Measurements from ENCODE around the gene CHST14. TPM values are rescaled to one million over a fixed set of nuclear protein-coding genes. Genes with fewer than 3 reads are reported as not detected.

The CHST14 gene
- total RNA-seq, 1 donor from 2014 or later, result 11.7 TPM

DNA sequence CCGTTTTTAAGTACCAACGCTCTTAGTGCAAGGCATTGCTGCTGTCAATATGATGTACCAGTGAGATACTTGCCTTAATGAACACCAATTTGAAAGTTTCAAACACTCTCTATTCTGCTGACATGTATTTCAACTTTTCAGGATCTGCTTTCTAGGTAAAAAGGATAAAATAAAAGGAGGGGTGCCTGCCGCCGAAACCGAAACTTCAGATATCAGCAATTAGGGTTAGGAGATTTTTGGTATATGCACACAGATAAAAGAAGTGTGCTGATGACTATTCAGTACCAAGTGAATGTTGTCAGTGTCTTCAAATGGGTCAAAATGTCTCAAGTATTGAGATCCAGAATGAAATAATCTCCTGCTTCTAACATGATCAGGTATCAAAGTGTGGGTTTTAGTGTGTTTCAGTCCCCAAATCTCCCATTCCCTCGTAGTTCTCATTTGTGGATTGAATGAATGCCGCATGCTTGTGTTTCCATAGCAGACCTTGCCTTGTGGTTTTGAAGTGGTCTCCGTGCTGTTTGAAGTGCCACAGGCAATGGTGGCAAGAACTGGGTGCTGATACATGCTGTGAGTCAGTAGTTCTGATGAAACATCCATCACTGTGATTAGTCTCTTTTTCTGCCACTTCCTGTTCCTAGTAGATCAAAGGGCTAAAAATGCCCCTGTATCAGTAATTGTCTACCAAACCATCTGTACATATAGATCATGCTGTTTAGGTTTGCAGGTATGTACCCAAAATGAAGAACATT lies 22.5 kb downstream of the CHST14 start:
- DNase-seq, result no peak

DNA sequence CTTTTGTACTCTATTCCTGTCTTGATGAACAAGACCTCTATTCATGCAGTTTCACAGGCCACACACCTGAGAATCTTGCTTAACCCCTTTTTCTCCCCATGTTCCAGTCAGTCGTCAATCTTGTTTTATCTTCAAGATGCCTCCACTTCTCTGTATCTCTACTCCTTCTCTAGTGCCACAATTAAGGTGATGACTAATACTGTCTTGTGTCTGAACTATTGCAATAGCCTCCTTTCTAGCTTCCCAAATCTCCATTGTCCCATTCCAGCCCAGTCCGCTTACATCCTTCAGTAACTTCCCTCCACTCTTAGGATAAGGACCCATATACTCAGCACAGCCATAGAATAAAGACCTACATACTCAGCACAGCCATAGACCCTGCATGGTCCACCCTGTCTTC lies 24.7 kb downstream of the CHST14 start:
- no peak for DNase-seq

DNA sequence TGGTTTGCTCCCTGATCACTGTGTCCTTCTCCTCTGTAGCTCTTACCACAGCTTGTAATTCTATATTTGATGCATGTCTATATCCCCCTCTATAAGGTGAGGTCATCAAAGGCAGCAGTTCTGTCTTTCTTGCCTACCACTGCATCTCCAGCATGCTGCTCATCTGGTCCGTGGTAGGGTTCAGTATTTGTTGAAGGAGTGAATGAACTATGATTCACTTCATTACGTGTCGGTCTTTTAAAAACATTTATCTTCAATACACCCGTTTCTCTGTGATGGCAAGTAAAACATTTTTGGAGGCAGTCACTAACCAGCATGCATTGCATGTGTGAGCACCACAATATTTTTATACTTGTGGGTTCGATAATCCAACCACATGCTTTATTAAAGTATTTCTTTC lies 27.6 kb downstream of the CHST14 start:
- no peak for DNase-seq

DNA sequence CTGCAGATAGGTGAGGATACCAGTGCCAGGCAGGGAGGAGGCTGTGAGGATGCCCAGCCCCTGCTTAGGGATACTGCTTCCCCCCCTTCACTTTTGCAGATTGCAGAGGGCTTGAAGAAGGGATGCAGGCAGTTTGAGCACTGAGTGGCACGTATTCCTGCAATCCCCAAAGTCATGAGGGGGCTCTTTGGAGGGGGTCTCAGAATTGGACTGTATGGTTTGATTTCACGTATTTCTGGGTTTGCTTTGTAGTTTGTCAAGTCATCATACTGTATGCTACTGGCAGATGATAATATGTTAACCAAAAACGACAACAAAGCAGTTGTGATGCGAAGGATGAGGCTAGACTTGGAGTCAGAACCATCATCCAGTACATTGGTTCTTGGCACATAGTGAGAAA lies 28.1 kb downstream of the CHST14 start:
- no peak for DNase-seq

DNA sequence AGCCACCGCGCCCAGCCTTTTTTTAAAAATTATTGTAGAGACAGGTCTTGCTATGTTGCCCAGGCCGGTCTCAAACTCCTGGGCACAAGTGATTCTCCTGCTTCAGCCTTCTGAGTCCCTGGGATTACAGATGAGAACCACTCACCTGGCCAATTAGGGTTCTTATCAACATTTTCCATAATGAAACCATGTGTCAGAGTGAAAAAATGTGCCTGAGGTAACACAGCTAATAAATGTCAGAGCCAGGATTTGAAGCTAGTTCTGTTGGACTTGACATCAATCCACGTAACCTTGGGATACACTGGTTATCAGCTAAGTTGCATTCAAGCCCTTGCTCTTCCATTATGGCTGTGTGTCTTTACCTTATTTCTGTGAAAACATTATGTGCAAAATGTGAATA lies 29.1 kb downstream of the CHST14 start:
- DNase-seq, result no peak

DNA sequence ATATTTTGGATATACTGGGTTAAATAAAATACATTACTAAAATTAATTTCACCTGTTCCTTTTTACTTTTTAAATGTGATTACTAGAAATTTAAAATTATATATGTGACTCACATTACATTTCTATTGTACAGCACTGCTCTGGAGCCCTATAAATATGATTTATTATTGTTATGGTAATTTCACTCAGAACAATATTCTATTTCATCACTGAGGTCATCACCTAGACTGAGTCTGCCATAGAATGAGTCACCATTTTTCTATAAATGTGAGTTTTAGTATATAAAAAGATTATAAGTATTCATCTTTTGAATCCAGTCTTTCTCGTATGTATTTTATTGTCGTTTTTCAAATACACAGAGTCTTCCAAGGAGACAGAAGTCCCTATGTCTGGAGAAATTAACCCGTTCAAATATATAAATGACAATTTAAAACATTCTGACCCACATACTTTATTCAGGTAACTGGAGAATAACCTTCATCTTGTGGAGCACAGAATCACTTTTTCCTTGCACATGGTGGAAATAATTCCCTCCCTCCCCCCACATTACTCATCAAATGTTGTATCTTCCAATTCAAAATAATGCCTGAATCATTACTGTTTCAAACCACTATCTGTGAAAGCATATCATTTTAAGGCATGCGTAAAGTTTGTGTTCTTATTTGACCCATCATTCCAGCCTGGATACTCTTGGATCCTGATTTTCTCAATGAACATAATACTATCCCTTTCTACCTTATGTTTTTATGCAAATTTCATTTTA lies 30.0 kb downstream of the CHST14 start:
- DNase-seq, result peak; percentile 20

DNA sequence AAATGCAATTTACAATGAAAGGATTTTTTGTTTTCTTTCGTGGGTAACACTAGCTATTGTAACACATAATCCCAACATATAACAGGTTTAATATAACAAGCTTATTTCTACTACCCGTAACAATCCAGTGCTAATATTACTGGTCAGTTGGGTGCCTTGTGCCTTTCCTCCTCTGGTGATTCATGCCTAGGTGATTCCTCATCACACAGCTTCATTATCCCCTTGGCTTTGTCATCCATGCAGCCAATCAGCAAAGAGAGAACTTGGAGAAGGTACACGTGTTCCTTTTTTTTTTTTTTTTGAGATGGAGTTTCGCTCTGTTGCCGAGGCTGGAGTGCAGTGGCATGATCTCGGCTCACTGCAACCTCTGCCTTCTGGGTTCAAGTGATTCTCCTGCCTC lies 30.7 kb downstream of the CHST14 start:
- no peak for DNase-seq

DNA sequence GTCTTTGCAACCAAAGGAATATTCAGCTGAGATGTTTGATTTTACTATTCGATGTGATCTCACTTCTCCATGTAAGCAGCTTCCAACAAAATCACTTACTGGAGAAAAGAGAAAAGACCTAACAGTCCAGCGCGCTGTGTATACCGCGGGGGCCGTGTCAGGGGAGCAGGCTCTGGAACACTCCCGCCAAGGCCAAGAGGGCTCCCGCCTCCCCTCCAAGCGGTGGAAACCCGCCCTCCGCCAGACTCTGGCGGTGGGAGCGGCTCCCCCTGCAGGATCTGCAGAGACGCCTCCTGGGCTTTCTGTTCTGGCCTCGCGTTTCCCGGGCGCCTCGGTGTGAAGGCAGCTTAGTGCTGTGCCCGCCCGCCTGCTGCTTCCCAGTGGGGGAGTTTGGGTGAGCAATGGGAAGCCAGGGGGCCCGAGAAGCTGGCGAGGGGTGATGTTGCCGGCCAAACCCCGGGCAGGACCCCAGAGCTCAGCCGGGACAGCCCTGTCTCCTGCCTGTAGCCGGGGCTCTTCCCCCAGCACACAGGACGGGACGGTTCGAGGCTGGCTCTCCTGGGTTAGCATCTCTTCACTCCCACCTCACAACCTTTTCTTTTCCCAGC lies 36.3 kb downstream of the CHST14 start:
- DNase-seq, result peak; percentile 74

DNA sequence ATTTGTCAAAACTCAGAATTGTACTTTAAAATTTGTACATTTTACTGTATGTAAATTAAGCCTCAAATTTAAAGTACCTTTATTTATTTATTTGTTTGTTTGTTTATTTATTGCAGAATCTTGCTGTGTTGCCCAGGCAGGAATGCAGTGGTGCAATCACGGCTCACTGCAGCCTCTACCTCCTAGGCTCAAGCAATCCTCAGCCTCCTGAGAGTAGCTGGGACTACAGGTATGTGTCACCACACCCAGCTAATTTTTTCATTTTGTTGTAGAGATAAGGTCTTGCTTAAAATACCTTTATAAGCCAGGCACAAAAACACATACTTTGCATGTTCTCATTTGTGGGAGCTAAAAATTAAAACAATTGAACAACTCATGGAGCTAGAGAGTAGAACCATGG lies 37.4 kb downstream of the CHST14 start:
- no peak for DNase-seq

DNA sequence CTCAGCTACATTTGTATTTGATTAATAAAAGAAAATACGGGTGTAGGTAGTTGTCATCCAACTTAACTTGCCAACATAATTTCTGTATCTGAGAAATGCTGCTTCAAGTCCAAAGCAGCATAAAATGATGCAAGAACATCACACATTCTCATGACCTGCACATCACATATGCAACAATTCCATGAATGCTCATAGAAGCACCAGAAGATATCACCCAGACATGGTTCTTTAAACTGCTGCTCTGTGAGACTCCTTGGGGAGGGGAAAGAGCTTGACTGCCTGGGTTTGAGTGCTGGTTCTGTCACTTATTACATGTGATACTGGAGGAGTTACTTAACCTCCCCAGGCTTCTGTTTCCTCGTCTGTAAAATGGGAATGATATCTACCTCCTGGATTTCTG lies 39.4 kb downstream of the CHST14 start:
- no peak for DNase-seq

DNA sequence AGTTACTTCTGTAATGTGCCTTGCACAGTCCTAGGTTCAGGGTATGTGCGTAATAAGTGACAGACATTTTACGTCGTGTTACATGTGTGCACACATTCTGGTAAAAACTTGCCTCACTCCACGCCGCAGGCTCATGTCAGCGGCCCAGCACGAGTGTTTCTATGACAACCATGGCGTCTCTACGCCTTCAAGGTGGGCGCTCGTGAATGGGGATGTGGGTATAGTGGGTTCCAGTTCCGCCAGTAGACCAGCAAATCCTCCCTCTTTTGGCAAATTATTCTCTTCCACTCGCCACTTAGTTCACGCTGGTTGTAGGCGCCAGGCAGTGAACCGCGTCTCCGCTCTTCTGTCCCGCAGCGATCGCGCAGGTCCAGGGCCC lies 40.3 kb downstream of the CHST14 start:
- no peak for DNase-seq

DNA sequence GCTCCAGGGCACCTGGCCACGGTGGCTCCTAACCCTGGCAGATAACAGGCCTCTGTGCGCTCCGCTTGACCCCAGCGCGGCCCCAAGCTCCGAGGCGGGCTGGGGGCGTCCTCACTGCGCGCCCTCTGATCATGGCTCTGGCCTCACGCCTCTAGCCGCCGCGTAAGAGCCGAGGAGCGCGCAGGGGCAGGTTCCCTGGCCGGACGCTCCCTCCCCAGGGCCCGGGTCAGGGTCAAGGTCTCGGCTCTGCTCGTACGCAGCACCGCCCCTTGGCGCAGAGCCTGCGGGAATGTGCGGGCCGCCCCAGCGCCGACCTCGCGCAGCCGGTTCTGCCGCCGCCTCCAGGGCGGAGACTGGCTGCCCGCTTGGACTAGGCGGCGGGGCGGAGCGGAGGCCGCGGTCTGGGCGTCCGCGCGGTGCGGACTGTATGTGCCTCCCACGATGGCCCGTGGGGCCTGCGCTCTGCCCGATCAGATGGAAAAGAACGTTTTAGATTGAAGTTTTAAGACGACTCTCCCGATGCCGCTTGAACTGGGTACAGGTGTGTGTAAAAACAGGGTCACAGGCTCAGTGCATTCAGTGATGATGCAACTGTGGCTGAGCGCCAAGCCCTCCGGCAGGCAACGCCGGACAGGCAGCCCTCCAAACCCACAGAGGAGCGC lies 40.8 kb downstream of the CHST14 start:
- DNase-seq, result peak; percentile 56

DNA sequence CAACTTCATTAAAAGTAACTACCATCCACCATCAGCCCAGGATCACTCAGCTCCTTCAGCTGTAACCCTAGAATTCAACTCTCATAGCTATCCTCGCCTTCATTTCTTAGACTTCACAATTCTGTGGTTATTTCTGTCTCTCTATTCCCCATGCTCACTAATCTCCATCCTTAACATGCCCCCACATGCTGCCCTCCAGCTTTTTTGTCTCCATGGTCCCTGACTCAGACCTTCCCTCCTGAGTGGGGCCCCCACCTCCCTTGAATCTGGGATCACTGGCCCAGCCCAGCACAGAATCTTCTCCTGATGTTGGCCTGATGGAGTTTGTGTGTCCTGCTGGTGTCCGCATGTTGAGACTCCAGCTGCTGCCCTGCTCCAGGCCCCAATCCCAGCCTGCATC lies 41.7 kb downstream of the CHST14 start:
- no peak for DNase-seq

DNA sequence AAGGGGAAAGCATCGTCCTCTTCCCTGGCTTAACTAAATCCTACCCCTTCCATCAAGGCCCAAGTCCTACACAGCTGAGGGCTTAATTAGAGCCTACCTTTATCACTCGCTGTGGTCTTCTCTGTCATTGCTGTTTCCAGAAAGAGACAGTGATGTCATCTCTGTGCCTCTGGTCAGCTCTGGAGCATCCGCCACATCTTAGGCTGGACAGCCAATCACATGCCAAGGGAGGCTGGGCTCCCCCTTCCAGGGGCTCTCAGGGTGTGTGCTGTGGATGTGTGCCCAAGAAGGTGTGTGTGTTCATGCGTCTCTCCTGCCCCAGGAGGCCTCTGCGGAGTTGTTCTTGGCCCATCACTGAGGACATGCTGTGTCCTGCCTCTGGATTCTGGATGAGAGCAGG lies 42.8 kb downstream of the CHST14 start:
- no peak for DNase-seq

DNA sequence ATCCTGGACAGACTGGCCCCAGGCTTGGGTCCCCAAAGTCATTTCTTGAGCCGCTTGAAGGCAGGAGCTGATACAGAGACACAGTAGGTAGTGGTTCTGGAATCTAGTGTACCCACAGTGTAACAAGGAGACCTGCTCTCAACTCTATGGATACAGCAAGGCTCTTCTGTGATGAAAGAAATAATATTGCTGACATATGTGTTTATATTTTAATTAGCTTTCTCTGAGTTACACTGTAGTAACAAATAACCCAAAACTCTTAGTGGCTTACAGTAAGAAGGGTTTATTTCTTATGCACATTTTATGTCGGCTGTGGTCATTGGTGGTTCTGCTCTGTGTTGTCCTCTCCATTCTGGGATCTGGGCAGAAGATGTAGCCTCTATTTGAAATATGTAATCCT lies 45.5 kb downstream of the CHST14 start:
- DNase-seq, result no peak

Other genes starting within 250 kb of the CHST14 start
- gene PAK6, start 231.9 kb upstream of the CHST14 start, total RNA-seq, result not detected in 2 replicates
- gene ANKRD63, start 187.9 kb upstream of the CHST14 start, total RNA-seq, result not detected in 2 replicates
- under 0.01 and 0.05 TPM in 2 replicates for gene PLCB2, start 163.0 kb upstream of the CHST14 start, total RNA-seq
- gene INAFM2, start 147.3 kb upstream of the CHST14 start, total RNA-seq, result 14.9 and 20.3 TPM in 2 replicates
- gene CCDC9B, start 130.0 kb upstream of the CHST14 start, total RNA-seq, result 10.0 and 21.9 TPM in 2 replicates
- not detected in 2 replicates for gene PHGR1, start 120.0 kb upstream of the CHST14 start, total RNA-seq
- gene DISP2, start 112.8 kb upstream of the CHST14 start, total RNA-seq, result 0.09 and 0.17 TPM in 2 replicates
- 36.8 and 61.2 TPM in 2 replicates for gene KNSTRN, start 88.3 kb upstream of the CHST14 start, total RNA-seq
- 45.4 and 64.5 TPM in 2 replicates for gene IVD, start 65.2 kb upstream of the CHST14 start, total RNA-seq
- gene BAHD1, start 30.0 kb upstream of the CHST14 start, total RNA-seq, result 9.5 and 12.0 TPM in 2 replicates
- gene CCDC32, start 94.1 kb downstream of the CHST14 start, total RNA-seq, result 20.3 and 25.7 TPM in 2 replicates
- gene RPUSD2, start 98.3 kb downstream of the CHST14 start, total RNA-seq, result 14.0 and 14.8 TPM in 2 replicates
- 7.5 and 37.5 TPM in 2 replicates for gene KNL1, start 123.3 kb downstream of the CHST14 start, total RNA-seq
- 4.8 and 10.7 TPM in 2 replicates for gene RAD51, start 224.2 kb downstream of the CHST14 start, total RNA-seq